ENCODE data around the gene RNF223.

- TF ChIP-seq CTCF (IDR thresholded peaks at IDR 0.05; ENCODE audit: low read depth, low read length) (no peak), EZH2phosphoT487 (IDR thresholded peaks at IDR 0.05; ENCODE audit: low read depth) (no peak)
Observed at GRCh38 chr1:1033731-1034438, 40.2 kb downstream of the RNF223 start.

Data from OCI-LY3 (cell line).